K562 (cell line): ENCODE data around the gene ZC3H7B. TPM values are rescaled to one million over a fixed set of nuclear protein-coding genes. Genes with fewer than 3 reads are reported as not detected.

Experiments used
- ATAC-seq: fragments of 200-7000 bp; cut with Tn5 transposase; 3 replicates; pipeline ENCODE4 v1.9.1; 2020; ENCODE audit warnings: moderate library complexity
- BruUV-seq: library from RNA; stranded (reverse); fragments of 400-500 nt; replicated peaks from 2 replicates; lab custom pipeline; 2021; lab: Mats Ljungman, UMichigan
- CTCF ChIA-PET: fragments of 300-600 bp; formaldehyde crosslinking; extraction: SDS; loops from one replicate; lab custom pipeline; 2021; ENCODE audit warnings: low intra/inter-chr PET ratio; lab: Yijun Ruan, JAX
- POLR2A ChIA-PET: fragments of 300-600, 350-650 bp; sonication (Branson Sonifier 250); formaldehyde crosslinking; extraction: SDS; loops from one replicate; lab custom pipeline; 2021; ENCODE audit warnings: antibody characterized with exemption, inconsistent platforms; lab: Yijun Ruan, JAX
- DNase-seq, 4 experiments: peaks; one replicate each; pipeline versions ENCODE4 v3.0.0 to v3.0.0-alpha.2; 2011 to 2018; ENCODE audit warnings: low spot score in 3 of 4, mixed read lengths in 3 of 4; ENCODE audit errors: extremely low read depth in 1 of 4
- FAIRE-seq: peaks from 2 replicates; lab custom pipeline; 2011; peaks lifted over from hg19 to GRCh38; lab: Jason Lieb, UNC
- H2AFZ ChIP-seq: 2 replicates; pipeline ENCODE4 v1.6.0; 2011; ENCODE audit warnings: low read depth, low read length, control low read depth, inconsistent platforms
- H3K27ac ChIP-seq: fragments of 200-600 bp; 3 replicates; pipeline ENCODE4 v1.8.0; 2011; ENCODE audit warnings: low read depth, mild to moderate bottlenecking, control low read depth, inconsistent platforms, low read length, moderate library complexity, mixed read lengths; ENCODE audit errors: extremely low read depth
- H3K27me3 ChIP-seq, 2 experiments: fragments of 300-600 bp in 1 of 2; 2 replicates in 1 of 2; 3 replicates in 1 of 2; pipeline versions ENCODE4 v1.6.0 to v1.8.0; 2011; ENCODE audit warnings: inconsistent platforms in 2 of 2, low read length in 2 of 2, mild to moderate bottlenecking in 1 of 2, mixed read lengths in 1 of 2, moderate library complexity in 1 of 2; ENCODE audit not compliant: control insufficient read depth in 2 of 2, insufficient read depth in 2 of 2
- H3K36me3 ChIP-seq: fragments of 300-600 bp; 3 replicates; pipeline ENCODE4 v1.8.0; 2011; ENCODE audit warnings: mild to moderate bottlenecking, low read length, inconsistent platforms; ENCODE audit not compliant: control insufficient read depth, insufficient read depth
- H3K4me1 ChIP-seq, 2 experiments: fragments of 200-600 bp in 1 of 2; replicated peaks in 1 of 2; 2 replicates in 1 of 2; 3 replicates in 1 of 2; pipeline versions ENCODE4 v1.5.1 to v1.8.0; 2011; ENCODE audit warnings: inconsistent platforms in 2 of 2, low read length in 2 of 2, mild to moderate bottlenecking in 1 of 2, mixed read lengths in 1 of 2, moderate library complexity in 1 of 2; ENCODE audit not compliant: control insufficient read depth in 2 of 2, insufficient read depth in 2 of 2
- H3K4me2 ChIP-seq: 2 replicates; pipeline ENCODE4 v1.6.1; 2011; ENCODE audit warnings: low read length, control low read depth, inconsistent platforms, mixed read lengths; ENCODE audit not compliant: insufficient read depth
- H3K4me3 ChIP-seq: fragments of 200-600 bp; sonication (generic), shearing (Covaris generic); 2 replicates; pipeline ENCODE4 v1.5.1; 2016; ENCODE audit warnings: control low read depth, inconsistent platforms
- H3K79me2 ChIP-seq: fragments of 200-600 bp; 3 replicates; pipeline ENCODE4 v1.8.0; 2011; ENCODE audit warnings: low read length, inconsistent platforms; ENCODE audit not compliant: control insufficient read depth, insufficient read depth
- H3K9ac ChIP-seq, 2 experiments: 2 replicates each; pipeline versions ENCODE4 v1.6.0 to v1.6.1; 2011; ENCODE audit warnings: low read depth in 2 of 2, low read length in 2 of 2, control low read depth in 1 of 2, inconsistent platforms in 1 of 2, mild to moderate bottlenecking in 1 of 2, mixed read lengths in 1 of 2; ENCODE audit not compliant: insufficient read depth in 1 of 2
- H3K9me1 ChIP-seq: one replicate; pipeline ENCODE4 v1.6.0; 2011; ENCODE audit warnings: inconsistent platforms, mild to moderate bottlenecking, low read length, moderate library complexity; ENCODE audit not compliant: control insufficient read depth, insufficient read depth
- H3K9me3 ChIP-seq: replicated peaks from 2 replicates; pipeline ENCODE4 v1.5.1; 2011; ENCODE audit warnings: low read depth, low read length, inconsistent platforms; ENCODE audit not compliant: control insufficient read depth, insufficient read depth
- H4K20me1 ChIP-seq: replicated peaks from 2 replicates; pipeline ENCODE4 v1.6.1; 2011; ENCODE audit warnings: low read length, inconsistent platforms, mixed read lengths; ENCODE audit not compliant: control insufficient read depth, insufficient read depth
- ARNT ChIP-seq, 2 experiments: fragments of 450-650 bp; IDR thresholded peaks; 2 replicates each; pipeline ENCODE4 v1.6.1; 2016; ENCODE audit warnings: mild to moderate bottlenecking in 1 of 2
- FOS ChIP-seq: IDR thresholded peaks from 3 replicates; pipeline ENCODE4 v1.6.1; 2011; ENCODE audit not compliant: insufficient read length; ENCODE audit errors: extremely low read depth
- RBM15 ChIP-seq: fragments of 200-400 bp; formaldehyde crosslinking; IDR thresholded peaks from 2 replicates; pipeline ENCODE4 v1.6.1; 2018; ENCODE audit warnings: mild to moderate bottlenecking, low read length, moderate library complexity; ENCODE audit not compliant: insufficient read depth
- TCF3 ChIP-seq: sonication (generic); formaldehyde crosslinking; IDR thresholded peaks from 2 replicates; pipeline ENCODE4 v1.4.0; 2020; ENCODE audit warnings: mild to moderate bottlenecking, missing genetic modification reagents
- ZBTB1 ChIP-seq: sonication (generic); formaldehyde crosslinking; IDR thresholded peaks from 2 replicates; pipeline ENCODE4 v1.8.1; 2023; ENCODE audit warnings: missing genetic modification reagents, low read depth, mild to moderate bottlenecking, borderline replicate concordance
- ZC3H8 ChIP-seq: fragments of 450-650 bp; IDR thresholded peaks from 2 replicates; pipeline ENCODE4 v1.6.1; 2017
- ZEB2 ChIP-seq: fragments of 450-650 bp; IDR thresholded peaks from 2 replicates; pipeline ENCODE4 v1.6.1; 2016
- ZNF232 ChIP-seq: sonication (generic); formaldehyde crosslinking; IDR thresholded peaks from 2 replicates; pipeline ENCODE4 v1.8.0; 2022; ENCODE audit warnings: mild to moderate bottlenecking, missing genetic modification reagents
- ZNF282 ChIP-seq: sonication (generic); formaldehyde crosslinking; IDR thresholded peaks from 2 replicates; pipeline ENCODE4 v1.8.1; 2023; ENCODE audit warnings: missing genetic modification reagents
- ZNF354B ChIP-seq: fragments of 250-450 bp; sonication (Bioruptor Pico); IDR thresholded peaks from 2 replicates; pipeline ENCODE4 v1.4.0; 2020
- ZNF644 ChIP-seq: fragments of 200-800 bp; sonication (Bioruptor generic); IDR thresholded peaks from 2 replicates; pipeline ENCODE4 v1.6.1; 2016; ENCODE audit warnings: low read depth, missing genetic modification characterization, missing compliant biosample characterization
- ZNF780A ChIP-seq: fragments of 250-450 bp; sonication (Bioruptor Pico); IDR thresholded peaks from 2 replicates; pipeline ENCODE4 v1.5.0; 2021; ENCODE audit warnings: mild to moderate bottlenecking
- WGBS: fragments of 100-300 bp; shearing (Covaris generic); methylation state at CpG from one replicate; pipeline ENCODE4 v1.1.6; 2016; ENCODE audit warnings: low coverage, mixed read lengths; ENCODE audit not compliant: insufficient coverage; ENCODE audit errors: missing lambda C conversion rate; 5-methylcytosine and 5-hydroxymethylcytosine counted together
- in situ Hi-C: fragments of 300-500 bp; cut with MboI; formaldehyde crosslinking; loops from 4 replicates; pipeline ENCODE4 v1.15.0; 2018; ENCODE audit warnings: inconsistent platforms, mixed read lengths
- intact Hi-C: fragments of 100-400 bp; cut with micrococcal nuclease; formaldehyde crosslinking; loops from 2 replicates; pipeline ENCODE4 v1.14.2; 2022
- polyA plus RNA-seq, 8 experiments: library from polyadenylated mRNA; depleted of rRNA in 4 of 8; stranded (reverse) in 5 of 8; unstranded in 3 of 8; fragments of >200 nt; fragmentation: Nextera tagmentation in 2 of 8; fragmentation: Illumina TruSeq in 1 of 8; extraction: Ambion mirVana in 2 of 8; extraction: Trizol in 1 of 8; gene quantifications; 2 replicates each; pipeline versions ENCODE4 v1.2.1 to v1.2.3, GENCODE V29; 2011 to 2014; ENCODE audit warnings: inconsistent platforms in 1 of 8, missing spikeins in 1 of 8
- total RNA-seq, 7 experiments: library from RNA; depleted of rRNA in 6 of 7; stranded (reverse); fragments of >200 nt in 6 of 7; fragmentation: Illumina TruSeq in 2 of 7; extraction: Trizol in 2 of 7; gene quantifications; 2 replicates each; pipeline versions ENCODE4 v1.2.1 to v1.2.3, GENCODE V29; 2011 to 2021; ENCODE audit warnings: low replicate concordance in 1 of 7
- TF ChIP-seq, protein P1 (sequence below), 2 experiments: IDR thresholded peaks in 1 of 2; conservative IDR thresholded peaks in 1 of 2; 2 replicates each; pipeline ENCODE4 v1.6.1; 2016; ENCODE audit warnings: low read depth in 2 of 2, mild to moderate bottlenecking in 1 of 2, missing compliant biosample characterization in 1 of 2, missing genetic modification characterization in 1 of 2, moderate library complexity in 1 of 2
- TF ChIP-seq, protein P2 (sequence below): fragments of 250-450 bp; sonication (Bioruptor Pico); IDR thresholded peaks from 2 replicates; pipeline ENCODE4 v1.4.0; 2020

ZC3H7B gene
- total and polyA plus RNA-seq, 9 of the 15 experiments (the other 6 are each of a cell fraction or from before 2014, with no cell fraction given), result 0.07 to 49.8 (median 26.8) TPM

DNA sequence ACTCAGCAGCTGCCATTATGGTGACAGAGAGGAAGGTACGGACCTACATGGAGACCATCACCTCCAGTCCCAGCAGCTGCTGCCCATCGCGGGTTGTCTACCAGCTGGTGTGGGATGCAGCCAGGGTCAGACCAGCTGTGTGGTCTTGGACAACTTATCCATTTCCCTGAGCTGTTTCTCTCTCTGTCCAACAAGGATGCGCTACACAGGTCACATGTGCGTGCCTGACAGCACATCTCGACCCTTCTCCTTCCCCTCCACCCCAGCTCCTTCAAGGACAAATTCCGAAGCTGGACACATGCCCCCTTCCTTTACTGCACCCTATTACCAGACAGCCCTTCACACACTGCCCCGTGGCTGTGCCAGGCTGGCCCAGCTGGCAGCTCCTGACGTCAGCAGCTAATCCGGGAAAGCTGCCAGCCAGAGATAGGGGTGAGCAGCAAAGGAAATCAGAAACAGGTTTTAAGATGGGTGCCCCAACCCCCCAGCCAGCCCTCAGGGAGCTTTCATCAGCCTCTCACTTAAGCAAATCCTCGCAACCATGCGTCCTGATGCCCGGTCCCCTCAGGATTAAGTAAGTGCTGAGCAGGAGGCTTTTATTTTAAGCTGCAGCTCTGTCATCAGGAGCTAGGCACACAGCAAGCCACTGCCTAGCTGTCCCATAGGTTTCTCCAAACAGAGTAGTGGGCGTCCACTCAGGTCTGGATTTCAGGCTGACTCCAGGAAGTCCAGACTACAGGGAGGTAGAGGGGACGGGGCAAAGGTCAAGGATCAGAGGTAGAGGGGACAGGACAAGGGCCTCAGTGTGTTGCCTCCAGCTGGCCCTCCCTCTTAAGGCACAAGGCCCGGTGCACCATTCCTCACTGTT, 100.7 kb downstream of the ZC3H7B start:
- in situ Hi-C loops (loop anchor here (5.0 kb wide), 1 partner anchor 125 kb away; no protein-coding TSS in a partner anchor), intact Hi-C loops (no loop called here)
- H3K79me2 ChIP-seq, result no peaks in the 10 kb centered on the region
- no peaks in the 10 kb centered on the region for H4K20me1 ChIP-seq
- H3K4me2 ChIP-seq, result no peak overlapping the region
- DNase-seq (no peak), ATAC-seq (no peak), FAIRE-seq (no peak)
- POLR2A ChIA-PET, result interaction anchor here (0.6 to 1.5 kb wide), 7 partner anchors 9 to 142 kb away, joined by 3 to 7 read pairs (median 3); no protein-coding TSS in a partner anchor
- H3K9me3 ChIP-seq, result no peaks in the 10 kb centered on the region
- H3K9me1 ChIP-seq, result no peaks in the 10 kb centered on the region
- no peaks in the 10 kb centered on the region for H3K36me3 ChIP-seq
- BruUV-seq, result no TSS peak
- no peak overlapping the region for H2AFZ ChIP-seq
- CTCF ChIA-PET, result no interaction called here
- H3K27ac ChIP-seq, result no peak overlapping the region
- 42% methylated on average over 12 of the region's 16 CpGs for WGBS
- H3K4me1 ChIP-seq, result peaks cover 0 to 7% of the 10 kb centered on the region in 2 experiments; a peak in 3 of 5 replicates
- H3K9ac ChIP-seq, result no peak overlapping the region
- no peak overlapping the region for H3K4me3 ChIP-seq
- no peaks in the 10 kb centered on the region for H3K27me3 ChIP-seq
- TF ChIP-seq ZC3H8, result no peak
- TF ChIP-seq ARNT (IDR thresholded peaks at IDR 0.05), result no peak
- no peak for TF ChIP-seq ZNF780A (CRISPR knock-in tag)
- TF ChIP-seq ZNF232 (CRISPR knock-in tag), result no peak
- TF ChIP-seq ZNF354B, result no peak
- TF ChIP-seq ZEB2, result no peak
- TF ChIP-seq ZBTB1, result no peak
- no peak for TF ChIP-seq FOS
- TF ChIP-seq, protein P1, sequence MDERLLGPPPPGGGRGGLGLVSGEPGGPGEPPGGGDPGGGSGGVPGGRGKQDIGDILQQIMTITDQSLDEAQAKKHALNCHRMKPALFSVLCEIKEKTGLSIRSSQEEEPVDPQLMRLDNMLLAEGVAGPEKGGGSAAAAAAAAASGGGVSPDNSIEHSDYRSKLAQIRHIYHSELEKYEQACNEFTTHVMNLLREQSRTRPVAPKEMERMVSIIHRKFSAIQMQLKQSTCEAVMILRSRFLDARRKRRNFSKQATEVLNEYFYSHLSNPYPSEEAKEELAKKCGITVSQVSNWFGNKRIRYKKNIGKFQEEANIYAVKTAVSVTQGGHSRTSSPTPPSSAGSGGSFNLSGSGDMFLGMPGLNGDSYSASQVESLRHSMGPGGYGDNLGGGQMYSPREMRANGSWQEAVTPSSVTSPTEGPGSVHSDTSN (CRISPR knock-in tag; IDR thresholded peaks at IDR 0.05; ENCODE audit: low read depth), result no peak
- TF ChIP-seq, protein P1 (tag; conservative IDR thresholded peaks at IDR 0.05; ENCODE audit: low read depth), result no peak
- no peak for TF ChIP-seq ZNF644
- TF ChIP-seq, protein P2, sequence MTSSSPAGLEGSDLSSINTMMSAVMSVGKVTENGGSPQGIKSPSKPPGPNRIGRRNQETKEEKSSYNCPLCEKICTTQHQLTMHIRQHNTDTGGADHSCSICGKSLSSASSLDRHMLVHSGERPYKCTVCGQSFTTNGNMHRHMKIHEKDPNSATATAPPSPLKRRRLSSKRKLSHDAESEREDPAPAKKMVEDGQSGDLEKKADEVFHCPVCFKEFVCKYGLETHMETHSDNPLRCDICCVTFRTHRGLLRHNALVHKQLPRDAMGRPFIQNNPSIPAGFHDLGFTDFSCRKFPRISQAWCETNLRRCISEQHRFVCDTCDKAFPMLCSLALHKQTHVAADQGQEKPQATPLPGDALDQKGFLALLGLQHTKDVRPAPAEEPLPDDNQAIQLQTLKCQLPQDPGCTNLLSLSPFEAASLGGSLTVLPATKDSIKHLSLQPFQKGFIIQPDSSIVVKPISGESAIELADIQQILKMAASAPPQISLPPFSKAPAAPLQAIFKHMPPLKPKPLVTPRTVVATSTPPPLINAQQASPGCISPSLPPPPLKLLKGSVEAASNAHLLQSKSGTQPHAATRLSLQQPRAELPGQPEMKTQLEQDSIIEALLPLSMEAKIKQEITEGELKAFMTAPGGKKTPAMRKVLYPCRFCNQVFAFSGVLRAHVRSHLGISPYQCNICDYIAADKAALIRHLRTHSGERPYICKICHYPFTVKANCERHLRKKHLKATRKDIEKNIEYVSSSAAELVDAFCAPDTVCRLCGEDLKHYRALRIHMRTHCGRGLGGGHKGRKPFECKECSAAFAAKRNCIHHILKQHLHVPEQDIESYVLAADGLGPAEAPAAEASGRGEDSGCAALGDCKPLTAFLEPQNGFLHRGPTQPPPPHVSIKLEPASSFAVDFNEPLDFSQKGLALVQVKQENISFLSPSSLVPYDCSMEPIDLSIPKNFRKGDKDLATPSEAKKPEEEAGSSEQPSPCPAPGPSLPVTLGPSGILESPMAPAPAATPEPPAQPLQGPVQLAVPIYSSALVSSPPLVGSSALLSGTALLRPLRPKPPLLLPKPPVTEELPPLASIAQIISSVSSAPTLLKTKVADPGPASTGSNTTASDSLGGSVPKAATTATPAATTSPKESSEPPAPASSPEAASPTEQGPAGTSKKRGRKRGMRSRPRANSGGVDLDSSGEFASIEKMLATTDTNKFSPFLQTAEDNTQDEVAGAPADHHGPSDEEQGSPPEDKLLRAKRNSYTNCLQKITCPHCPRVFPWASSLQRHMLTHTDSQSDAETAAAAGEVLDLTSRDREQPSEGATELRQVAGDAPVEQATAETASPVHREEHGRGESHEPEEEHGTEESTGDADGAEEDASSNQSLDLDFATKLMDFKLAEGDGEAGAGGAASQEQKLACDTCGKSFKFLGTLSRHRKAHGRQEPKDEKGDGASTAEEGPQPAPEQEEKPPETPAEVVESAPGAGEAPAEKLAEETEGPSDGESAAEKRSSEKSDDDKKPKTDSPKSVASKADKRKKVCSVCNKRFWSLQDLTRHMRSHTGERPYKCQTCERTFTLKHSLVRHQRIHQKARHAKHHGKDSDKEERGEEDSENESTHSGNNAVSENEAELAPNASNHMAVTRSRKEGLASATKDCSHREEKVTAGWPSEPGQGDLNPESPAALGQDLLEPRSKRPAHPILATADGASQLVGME (CRISPR knock-in tag), result no peak
- no peak for TF ChIP-seq RBM15
- no peak for TF ChIP-seq TCF3 (CRISPR knock-in tag)
- TF ChIP-seq ZNF282 (CRISPR knock-in tag), result no peak
